ENCODE measurements around the gene ZNF253.
"Not testable (repeated sequence)": the region's sequence is repeated elsewhere in the genome, so short reads cannot be mapped to it uniquely, and the experiment has no call there.

Gene ZNF253

DNA sequence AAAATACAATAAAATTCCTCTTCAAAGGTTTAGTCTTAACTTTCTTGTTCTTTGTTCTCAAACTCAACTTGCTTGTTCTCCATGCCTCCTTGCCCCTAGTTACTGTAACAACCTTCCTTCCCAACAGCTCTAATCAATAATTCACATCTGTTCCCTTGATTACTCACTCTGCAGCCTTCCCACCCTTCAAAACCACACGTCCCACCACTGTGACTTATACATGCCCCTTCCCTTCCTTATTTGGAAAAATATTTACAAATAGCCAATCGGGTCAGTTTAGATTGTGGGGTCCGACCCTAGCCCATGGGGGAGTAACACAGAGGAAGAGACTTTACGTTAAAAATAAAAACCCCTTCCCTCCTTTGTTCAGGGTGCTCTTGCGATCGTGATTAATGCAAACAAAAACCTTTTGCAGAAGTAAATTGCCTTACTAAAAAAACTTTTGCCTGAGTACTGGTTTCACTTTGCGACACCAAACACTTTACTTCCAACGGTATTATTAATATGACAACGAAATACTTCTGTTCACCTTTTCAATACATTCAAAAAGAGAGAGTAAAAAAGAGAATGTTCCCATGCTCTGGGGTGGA, 34.6 kb downstream of the ZNF253 start:
- no peak for DNase-seq (ENCODE audit: low read depth in 2 of 2)

DNA sequence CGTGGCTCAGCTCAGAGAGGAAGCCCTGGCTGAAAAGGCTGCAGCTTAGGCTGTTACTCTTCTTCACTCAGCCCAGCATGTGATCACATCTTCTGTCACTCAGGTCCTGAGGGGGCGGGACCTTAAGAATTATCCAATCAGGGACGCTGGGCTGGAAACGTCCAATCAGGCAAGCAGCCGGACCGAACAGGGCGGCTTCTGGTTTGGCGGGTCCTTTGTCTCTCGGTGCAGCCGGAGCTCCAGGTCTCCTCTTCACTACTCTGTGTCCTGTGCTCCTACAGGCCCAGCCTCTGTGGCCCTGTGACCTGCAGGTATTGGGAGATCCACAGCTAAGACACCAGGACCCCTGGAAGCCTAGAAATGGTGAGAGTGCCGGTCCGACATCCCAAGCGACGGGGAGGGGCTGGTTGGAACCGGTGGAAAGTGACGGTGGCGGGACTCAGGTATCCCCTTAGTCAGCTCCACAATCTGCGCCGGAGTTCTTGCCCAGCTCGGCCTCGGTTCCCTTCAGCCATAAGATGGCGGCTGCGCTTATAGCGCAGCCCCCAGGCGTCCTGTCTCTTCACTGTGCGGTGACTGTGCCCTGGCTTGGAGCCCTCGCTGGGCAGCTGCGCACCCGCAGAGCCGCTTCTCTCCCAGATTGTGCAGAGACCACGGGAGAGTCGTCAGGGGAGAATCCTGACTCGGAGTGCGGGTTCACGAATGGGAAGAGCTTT, 35.2 kb downstream of the ZNF253 start, which contains the start of gene ZNF93:
ZNF93 (plus strand) TSS at position 218 of the 716 bp plus-strand sequence; CDS start at position 361, 143 bp downstream.
- DNase-seq (ENCODE audit: low read depth in 2 of 2), result peak; percentile 76 to 77

DNA sequence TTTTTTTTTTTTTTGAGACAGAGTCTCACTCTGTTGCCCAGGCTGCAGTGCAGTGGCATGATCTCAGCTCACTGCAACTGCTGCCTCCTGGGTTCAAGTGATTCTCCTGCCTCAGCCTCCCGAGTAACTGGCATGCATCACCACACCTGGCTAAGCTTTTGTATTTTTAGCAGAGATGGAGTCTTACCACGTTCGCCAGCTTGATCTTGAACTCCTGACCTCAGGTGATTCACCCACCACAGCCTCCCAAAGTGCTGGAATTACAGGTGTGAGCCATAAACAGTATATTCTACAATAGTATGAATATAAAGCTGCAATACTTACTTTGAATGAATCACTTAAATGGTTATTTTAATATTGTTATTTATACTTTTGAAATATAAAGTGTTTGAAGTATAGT, 41.9 kb downstream of the ZNF253 start:
- not testable (repeated sequence) for DNase-seq (ENCODE audit: low read depth in 2 of 2)

DNA sequence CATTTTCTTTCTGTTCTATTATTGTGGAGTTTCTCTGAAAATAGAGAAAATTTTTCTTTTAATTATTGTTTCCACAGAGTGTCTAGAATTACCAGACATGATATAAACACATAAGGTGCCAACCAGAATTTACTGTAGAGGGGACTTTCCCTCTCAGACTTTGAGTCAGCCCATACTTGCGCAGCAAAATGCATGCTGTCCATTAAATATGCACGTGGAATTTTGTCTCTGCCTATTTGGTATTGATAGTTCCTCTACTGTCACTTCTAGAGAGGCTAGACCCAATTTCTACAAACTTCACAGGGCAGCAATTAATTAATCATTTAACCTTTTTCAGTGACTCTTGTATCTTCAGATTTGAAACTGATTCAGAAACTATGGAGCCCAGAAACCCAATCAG, 44.0 kb downstream of the ZNF253 start:
- no peak for DNase-seq (ENCODE audit: low read depth in 2 of 2)

DNA sequence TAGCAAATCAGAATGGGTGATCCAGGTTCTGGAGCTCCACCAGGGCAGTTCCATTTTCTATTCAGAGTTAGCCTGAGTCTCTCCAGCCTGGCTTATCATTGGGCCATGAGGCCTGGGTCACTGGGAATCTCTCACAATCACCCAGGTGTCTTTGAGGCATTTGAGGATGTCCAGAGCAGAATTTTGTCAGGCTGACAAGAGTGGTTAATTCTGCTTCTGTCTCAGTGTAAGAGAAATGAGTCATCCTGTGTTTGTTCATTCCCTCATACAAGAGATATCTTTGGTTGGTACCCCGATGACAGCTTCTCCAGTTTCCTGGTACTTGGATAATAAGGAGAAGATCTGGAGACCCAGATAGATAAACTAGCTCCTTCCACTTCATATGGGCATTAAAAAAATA, 45.5 kb downstream of the ZNF253 start:
- DNase-seq (ENCODE audit: low read depth in 2 of 2), result no peak

DNA sequence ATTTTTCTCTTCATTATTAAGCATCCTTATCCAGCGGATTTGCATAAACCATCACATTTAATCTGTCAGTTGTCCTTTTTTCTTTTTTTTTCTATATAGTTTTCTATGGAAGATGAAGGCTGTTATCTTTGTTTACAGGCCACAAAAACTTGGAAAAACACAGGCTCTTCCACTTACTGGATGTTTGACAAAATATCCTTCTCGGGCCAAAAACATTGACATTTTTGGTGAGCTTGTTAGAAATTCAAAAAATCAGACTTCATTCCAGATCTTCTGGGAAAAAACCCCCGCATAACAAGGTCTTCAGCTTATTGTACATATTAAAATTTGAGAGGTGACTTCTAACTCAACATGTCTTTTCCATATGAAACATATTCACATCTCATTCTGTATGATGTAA, 48.9 kb downstream of the ZNF253 start:
- DNase-seq (ENCODE audit: low read depth in 2 of 2), result no peak

DNA sequence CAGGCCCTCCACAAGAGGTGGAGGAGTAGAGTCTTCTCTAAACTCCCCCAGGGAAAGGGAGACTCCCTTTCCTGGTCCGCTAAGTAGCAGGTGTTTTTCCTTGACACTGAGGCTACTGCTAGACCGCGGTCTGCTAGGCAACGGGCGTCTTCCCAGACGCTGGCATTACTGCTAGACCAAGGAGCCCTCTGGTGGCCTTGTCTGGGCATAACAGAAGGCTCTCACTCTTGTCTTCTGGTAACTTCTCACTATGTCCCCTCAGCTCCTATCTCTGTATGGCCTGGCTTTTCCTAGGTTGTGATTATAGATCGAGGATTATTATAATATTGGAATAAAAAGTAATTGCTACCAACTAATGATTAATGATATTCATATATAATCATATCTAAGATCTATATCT, 64.7 kb downstream of the ZNF253 start:
- not testable (repeated sequence) for DNase-seq (ENCODE audit: low read depth in 2 of 2)

DNA sequence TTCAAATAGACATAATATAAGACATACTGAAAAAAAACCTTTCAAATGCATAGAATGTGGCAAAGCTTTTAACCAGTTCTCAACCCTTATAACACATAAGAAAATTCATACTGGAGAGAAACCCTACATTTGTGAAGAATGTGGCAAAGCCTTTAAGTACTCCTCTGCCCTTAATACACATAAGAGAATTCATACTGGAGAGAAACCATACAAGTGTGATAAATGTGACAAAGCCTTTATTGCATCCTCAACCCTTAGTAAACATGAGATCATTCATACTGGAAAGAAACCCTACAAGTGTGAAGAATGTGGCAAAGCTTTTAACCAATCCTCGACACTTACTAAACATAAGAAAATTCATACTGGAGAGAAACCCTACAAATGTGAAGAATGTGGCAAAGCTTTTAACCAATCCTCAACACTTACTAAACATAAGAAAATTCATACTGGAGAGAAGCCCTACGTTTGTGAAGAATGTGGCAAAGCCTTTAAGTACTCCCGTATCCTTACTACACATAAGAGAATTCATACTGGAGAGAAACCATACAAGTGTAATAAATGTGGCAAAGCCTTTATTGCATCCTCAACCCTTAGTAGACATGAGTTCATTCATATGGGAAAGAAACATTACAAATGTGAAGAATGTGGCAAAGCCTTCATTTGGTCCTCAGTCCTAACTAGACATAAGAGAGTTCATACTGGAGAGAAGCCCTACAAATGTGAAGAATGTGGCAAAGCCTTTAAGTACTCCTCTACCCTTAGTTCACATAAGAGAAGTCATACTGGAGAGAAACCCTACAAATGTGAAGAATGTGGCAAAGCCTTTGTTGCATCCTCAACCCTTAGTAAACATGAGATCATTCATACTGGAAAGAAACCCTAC, 68.0 kb downstream of the ZNF253 start:
- DNase-seq (ENCODE audit: low read depth in 2 of 2), result not testable (repeated sequence)

DNA sequence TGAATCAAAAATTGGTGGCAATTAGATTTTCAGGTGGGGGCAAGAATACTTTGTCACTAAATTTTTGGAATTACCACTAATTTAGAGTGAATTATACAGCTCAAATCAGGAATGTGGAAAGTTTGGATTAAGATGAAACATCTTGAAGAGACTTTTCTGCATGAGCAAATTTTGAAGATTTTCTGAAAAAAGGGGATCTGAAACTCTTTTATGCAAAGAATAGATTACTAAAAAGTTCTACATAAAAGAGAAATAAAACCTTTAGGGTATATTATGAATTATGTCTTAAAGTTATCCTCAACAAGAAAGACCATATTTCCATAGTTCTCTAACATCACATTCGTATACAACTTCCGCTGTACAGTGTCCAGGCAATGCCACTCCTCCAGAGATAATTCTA, 71.7 kb downstream of the ZNF253 start:
- DNase-seq (ENCODE audit: low read depth in 2 of 2), result no peak

DNA sequence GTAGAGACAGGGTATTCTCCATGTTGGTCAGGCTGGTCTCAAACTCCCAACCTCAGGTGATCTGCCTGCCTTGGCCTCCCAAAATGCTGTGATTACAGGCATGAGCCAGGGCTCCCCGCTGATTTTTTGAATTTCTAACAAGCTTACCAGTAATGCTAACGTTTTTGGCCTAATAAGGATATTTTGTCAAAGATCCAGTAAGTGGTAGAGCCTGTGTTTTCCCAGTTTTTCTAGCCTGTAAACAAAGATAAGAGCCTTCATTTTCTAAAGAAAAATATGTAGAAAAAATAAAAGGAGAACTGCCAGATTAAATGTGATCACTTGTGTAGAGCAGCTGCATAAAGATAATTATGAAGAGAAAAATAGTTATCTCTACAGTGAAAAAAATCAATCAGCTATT, 72.8 kb downstream of the ZNF253 start:
- DNase-seq (ENCODE audit: low read depth in 2 of 2), result no peak

DNA sequence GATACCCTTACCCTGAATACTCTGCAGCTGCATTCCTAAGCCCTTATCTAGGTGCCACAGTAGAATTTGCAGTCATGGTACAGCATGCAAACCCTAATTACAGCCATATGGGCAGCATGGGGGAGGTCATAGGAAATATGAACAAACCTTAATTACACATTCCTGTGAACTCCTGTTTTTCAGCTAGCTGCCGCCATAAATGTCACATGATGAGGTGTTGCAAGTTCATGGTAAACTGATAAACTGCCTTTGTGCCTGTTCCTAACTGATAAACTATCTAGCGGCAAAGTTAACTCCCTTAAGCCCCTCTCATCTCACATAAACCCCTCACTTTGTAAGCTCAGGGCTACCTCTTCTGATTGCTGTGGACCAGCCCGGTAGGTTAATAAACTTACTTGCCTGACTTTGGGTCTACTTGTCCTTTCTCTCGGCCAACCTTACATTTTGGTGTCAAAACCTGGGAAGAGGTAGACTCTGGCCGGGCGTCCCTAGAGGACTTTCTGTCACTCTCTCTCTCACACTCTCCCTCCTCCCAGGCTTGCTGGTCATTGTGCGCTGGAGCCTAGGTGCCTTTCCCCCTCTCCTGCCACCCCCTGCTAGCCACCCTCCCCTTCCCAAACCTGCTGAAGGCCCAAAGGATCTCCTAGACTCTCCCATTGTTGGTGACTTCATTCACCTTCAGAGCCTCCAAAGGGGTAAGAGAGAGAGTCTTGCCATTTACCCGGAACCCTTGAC, 78.3 kb downstream of the ZNF253 start:
- no peak for DNase-seq (ENCODE audit: low read depth in 2 of 2)
